ENCODE results near the gene FAM3A.

DNA sequence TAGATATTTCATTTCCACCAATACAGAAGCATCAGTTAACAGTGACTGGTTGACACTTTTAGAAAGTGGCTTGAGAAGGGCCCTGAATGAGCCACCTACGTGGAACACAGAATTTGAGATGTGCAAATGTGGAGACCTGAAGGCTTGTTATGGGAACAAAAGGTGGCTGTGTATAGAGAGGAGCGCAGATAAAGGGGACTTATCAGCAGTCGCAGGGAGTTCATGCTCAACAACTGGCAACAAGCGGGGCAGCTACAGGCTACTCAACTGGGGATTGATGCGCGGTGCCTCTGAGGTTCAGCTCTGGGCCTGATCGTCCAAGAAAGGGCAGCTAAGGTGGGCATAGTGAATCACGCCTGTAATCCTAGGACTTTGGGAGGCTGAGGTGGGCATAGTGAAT, 3.4 kb upstream of the FAM3A start:
- TF ChIP-seq, protein P1, sequence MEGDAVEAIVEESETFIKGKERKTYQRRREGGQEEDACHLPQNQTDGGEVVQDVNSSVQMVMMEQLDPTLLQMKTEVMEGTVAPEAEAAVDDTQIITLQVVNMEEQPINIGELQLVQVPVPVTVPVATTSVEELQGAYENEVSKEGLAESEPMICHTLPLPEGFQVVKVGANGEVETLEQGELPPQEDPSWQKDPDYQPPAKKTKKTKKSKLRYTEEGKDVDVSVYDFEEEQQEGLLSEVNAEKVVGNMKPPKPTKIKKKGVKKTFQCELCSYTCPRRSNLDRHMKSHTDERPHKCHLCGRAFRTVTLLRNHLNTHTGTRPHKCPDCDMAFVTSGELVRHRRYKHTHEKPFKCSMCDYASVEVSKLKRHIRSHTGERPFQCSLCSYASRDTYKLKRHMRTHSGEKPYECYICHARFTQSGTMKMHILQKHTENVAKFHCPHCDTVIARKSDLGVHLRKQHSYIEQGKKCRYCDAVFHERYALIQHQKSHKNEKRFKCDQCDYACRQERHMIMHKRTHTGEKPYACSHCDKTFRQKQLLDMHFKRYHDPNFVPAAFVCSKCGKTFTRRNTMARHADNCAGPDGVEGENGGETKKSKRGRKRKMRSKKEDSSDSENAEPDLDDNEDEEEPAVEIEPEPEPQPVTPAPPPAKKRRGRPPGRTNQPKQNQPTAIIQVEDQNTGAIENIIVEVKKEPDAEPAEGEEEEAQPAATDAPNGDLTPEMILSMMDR (IDR thresholded peaks at IDR 0.05): no peak
- TF ChIP-seq POLR2A (IDR thresholded peaks at IDR 0.05) (no peak), EP300 (IDR thresholded peaks at IDR 0.05) (no peak)

Data from tibial nerve (tissue), 4 donors.